Astrocyte of the hippocampus (primary cell): ENCODE data around the gene KLF13.
A peak's percentile ranks its signal among the peaks of the same experiment; 100 is the strongest.

ENCODE experiments used
- DNase-seq: peaks from one replicate; pipeline ENCODE4 v3.0.0; 2011; ENCODE audit warnings: low read depth, low spot score

KLF13 gene

DNA sequence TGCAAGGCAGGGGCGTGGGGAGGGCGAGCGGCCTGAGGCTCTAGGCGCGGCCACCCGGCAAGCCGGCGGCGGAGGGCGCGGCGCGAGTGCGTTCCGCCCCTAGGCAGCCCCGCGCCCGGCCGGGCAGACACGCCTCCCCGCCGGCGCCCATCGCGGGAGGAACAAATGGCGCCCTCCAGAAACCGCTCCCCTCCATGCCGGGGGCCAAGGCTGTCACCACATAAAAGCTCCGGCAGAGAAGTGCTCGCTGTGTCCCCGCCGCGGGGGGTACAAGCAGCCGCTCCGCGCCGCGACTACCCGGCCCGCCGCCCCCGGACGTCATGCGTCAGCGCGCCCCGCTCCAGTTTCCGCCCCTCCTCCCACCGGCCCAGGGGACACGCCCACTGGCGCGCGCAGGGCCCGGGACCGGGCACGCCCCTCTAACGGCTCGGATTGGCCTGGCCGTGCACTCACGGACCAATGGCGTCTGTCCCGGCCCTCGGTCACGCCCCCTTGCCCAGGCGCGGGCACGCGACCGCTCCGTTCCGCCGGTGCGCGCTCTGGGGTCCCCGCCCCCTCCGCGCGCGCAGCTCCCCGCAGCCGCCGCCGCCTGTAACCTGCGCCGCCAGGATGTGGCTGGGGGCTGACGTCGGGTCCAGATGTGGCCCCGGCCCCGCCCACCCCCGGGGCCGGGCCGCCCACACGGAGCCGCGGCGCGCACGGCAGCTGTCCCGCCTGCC is at the start of gene KLF13:
TSS of gene KLF13 (plus strand) at position 680 of the 719 bp plus-strand sequence. CDS start 378 bp downstream, outside the sequence.
- DNase-seq, result peak; percentile 100

GRCh38 chr15:31277335-31278060 is 49.1 kb upstream of the KLF13 start:
- DNase-seq, result no peak

DNA sequence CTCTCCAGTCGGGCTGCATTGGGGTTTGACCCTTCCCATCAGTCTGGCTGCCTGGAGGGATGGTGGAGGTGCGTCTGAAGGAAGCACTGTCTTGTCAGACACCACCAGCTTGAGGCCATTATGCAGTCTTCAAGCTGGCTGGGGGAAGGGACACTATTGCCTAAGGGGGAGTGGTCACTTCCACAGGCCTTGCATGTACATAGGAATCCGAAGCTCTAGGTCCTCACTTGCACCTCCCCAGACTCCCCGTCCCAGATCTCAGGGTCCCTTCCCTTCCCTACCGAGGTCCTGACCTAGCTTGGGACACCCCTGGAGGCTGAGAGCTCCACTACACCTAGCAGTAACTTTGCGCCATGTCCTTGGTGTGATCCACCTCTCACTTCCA is 48.6 kb upstream of the KLF13 start:
- no peak for DNase-seq

DNA sequence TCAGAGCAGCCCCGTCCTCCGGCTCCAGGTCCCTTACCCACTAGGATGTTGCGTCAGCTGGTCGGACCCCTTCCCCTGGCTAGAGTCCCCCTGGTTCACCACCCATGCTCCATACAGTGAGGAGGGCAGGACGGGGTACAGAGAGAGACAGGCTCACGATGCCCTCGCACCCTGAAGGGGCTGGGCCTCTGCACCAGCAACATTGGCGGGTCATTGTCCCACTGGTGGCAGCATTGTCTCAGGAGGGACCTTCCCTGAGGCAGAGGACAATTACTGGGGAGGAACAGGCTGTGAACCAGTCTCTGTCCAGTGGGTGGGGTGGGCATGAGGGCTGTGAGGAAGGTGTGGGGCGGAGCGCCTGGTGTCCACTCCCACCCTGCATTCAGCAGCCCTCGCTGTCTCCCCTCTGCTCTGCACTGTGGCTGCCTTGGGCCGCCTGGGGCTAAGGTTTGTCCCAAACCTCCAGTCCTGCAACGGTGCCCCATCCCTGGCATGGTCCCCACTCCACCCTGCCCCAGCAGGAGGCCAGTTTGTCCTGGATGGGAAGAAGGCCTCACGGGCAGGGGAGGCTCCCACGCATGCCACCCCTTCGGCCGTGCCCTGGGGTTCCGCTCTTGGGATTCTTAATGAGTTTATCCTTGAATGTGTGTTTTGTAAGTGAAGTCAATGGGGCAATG is 48.0 kb upstream of the KLF13 start:
- no peak for DNase-seq

GRCh38 chr15:31279221-31280045 is 47.2 kb upstream of the KLF13 start:
- no peak for DNase-seq

DNA sequence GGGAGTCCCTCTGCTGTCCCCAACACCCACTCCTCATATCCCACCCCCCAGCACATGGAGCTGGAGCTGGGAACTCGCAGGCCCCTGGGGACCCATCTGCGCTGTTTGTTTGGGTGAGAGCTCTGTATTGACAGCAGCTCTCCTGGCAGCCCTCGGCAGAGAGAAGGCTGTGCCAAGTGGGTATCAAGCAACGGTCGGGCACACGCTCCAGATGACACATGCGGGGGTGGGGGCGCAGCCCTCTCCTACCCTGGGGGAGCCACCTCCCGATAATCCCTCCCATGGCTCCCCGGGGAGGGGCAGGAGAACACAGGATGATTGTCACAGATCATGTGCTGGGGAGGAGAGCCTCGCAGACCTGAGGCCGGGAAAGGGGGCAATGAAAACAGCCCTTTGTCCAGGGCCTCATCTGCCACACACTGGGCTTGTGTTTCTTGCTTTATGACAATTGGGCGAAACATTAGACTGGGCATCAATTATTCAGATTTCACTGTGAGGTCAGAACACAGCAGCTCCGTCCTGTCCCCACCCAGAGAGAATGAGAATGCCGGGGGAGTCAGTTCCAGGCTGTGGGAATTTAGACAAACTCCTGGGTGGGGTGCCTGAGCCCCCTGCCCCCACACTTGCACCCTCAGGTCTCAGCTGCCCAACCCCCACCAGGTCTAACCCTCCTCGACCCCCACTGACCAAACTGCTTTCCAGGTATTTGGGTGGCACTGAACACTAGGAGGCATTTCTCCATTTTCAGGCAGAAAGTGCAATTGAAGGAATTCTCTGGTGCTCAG is 46.4 kb upstream of the KLF13 start:
- peak; percentile 32 for DNase-seq

DNA sequence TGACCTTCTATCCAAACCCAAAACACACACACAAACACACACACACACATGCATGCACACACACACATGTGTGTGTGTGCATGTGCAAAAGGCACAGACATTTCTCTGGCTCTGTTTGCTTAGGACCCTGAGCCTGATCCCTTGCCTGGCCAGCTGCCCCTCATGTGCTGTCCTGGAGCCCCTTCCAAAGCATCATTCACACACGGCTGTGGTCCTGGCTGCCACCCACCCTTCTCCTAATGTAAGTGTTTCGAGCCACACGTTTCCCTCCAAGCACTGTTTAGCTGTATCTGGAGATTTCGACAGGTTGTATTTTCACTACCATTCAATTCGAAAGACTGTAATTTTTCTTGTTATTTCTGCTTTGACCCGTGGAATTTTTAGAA is 45.8 kb upstream of the KLF13 start:
- DNase-seq, result no peak

- DNase-seq, result no peak
Measured at GRCh38 chr15:31283043-31283442, 43.6 kb upstream of the KLF13 start.

DNA sequence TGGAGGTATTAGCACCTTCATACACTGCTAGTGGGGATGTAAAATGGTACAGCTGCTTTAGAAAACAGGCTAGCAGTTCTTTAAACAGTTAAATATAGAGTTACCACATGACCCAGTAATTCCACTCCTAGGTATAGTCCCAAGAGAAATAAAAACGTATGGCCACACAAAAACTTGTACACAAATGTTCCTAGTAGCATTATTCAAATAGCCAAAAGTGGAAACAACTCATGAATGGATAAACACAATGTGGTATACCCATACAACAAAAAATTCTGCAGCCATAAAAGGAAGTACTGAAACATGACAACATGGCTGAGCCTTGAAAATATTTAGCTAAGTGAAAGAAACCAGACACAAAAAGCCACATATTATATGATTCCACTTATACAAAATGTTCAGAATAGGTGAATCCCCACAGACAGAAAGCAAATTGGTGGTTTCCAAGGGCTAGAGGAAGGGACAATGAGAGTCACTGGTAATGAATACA is 40.8 kb upstream of the KLF13 start:
- DNase-seq, result no peak

- no peak for DNase-seq
Measured at GRCh38 chr15:31291048-31291578, 35.5 kb upstream of the KLF13 start.

DNA sequence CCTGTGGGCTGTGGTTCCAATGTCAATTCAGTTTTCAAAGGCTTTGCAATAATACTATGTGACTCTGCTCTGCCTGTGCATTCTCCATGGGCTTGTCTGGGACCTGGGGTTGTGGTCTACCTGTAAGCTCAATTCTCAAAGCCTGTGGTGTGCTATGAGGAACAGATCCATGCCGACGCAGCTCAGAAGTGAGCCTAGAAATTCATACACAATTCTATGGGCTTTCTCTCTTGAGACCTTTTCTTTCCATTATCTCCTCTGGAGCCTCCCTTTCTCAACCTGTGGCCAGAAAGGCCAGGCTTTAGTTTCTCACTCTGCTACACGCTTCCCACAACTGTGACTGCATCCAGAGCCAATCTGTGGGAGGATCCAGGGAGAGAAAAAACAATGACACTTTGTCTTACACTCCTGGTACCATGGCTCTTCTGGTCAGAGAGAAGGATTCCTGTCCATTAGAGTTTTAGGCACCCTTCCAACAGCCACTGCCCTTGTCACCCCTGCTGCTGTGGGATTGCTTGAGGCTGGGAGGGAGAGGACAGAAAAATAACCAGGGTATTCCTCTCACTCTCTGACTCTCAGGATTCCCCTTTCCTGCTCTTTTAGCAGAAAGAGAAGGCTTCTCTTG is 34.1 kb upstream of the KLF13 start:
- DNase-seq, result no peak

- no peak for DNase-seq
Measured at GRCh38 chr15:31293655-31294054, 33.0 kb upstream of the KLF13 start.

DNA sequence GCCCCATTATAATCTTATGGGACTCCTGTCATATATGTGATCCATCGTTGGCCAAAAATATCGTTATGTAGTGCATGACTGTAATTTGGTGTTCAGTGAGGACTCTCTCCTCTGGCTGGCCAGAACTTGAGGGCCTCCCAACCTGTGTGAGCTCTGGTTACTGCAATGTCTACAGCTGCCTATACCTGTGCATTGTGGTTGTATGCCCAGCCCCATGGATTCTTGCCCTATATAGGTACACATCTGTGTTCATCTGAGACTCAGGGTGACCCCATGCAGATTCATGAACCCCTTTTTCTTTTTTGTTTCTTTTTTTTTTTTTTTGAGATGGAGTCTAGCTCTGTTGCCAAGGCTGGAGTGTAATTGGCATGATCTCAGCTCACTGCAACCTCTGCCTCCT is 32.6 kb upstream of the KLF13 start:
- no peak for DNase-seq

- no peak for DNase-seq
Measured at GRCh38 chr15:31295658-31296057, 31.0 kb upstream of the KLF13 start.

GRCh38 chr15:31296219-31296645 is 30.4 kb upstream of the KLF13 start:
- DNase-seq, result no peak

DNA sequence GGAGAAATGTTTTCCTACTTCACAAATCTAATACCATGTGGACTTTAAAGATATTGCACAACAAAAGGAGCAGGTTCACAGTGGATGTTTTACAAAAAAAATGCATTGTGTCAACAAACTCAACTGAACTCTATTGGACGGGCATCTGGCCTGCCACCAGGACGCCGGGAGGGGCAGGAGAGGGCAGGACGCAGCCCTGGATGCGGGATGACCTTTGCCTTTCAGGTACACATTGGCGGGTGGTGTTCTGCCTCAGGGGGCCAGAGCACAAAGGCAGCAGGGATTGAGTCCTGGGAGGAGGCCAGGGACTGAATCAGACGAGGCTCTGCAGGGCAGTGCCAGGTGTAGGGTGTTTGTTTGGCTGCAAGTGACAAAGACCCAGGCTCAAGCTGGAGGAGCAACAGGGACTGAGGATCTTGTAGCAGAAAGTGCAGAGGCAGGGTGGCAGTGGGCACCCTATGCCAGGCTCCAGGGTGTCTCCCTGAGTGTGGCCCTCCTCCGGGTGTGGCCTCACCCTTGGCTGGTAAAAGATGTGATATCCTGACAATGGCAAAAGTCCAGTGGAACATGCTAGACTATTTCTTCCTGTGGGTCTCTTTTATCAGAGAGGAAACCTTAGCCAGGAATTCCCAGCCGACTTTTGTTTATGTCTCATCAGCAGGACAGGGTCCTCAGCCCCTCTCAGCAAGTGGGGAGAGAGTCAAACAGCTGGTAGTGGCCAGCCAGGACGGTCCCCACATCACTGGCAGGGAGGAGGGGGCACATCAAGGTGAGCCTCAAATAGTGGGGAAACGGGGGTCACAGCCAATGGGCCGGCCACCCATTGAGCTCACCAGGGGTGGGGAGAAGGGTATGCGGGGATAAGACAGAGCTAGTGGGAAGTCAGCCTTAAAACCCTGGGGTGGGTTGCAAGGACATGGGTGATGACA is 29.7 kb upstream of the KLF13 start:
- no peak for DNase-seq

DNA sequence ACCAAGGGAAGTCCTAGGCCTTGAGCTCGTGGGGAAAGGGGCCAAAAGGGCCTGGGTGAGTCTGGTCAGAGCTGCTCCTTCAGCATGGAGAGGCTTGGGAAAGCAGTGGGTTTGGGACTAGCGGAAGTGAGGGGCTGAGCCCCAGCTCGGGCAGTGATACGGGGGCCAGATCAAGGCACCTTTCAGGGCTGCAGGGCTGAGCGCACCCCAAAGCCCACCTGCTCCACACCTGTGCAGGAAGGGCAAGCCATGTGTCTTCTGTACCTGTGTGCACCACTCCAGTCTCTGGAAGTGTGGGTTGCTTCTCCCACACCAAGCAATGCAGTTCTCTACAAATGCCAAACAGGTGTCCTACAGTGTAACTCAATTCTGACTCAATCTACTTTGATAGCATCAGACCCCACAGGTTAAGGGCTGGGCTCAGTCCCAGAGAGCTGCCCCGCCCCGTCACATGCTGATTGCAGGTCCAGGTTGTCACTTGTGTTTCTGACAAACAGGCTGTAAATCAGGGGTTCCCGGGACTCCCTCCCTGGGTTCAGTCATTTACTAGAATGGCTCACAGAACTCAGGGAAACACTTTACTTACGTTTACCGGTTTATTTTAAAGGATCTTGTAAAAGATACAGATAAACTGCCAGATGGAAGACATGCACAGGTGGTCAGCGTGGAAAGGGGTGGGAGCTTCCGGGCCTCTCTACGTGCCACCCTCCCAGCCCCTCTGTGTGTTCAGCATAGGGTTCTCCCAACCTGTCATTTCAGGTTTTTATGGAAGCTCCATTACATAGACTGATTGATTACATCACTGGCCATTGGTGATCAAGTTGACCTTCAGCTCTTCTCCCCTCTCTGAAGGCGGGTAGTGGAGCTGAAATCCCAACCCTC is 28.8 kb upstream of the KLF13 start:
- no peak for DNase-seq

DNA sequence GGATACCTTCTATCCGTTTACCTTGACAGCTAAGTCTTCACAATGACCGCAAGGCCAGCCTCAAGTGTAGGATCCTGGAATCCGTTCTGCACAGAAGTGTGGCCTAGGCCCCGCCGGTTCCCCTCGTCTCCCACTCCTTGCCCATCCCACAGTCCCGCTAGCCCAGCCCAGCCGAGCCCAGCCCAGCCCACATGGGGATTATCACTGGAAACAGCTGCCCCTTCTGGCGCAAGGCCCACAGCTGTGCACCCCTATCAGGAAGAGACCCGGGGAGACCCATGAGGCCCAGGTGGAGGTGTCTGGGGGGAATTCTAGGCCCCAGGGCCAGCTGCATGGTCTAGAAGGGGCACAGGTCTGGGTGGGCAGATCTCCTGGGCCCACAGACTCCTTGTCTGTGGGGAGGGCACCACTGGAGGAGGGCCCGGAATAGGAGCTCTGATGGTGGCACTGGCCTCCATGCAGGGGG is 27.9 kb upstream of the KLF13 start:
- DNase-seq, result no peak
